Measurements from ENCODE around the gene AKTIP. TPM values are rescaled to one million over a fixed set of nuclear protein-coding genes. Genes with fewer than 3 reads are reported as not detected.
"Not testable (repeated sequence)": the region's sequence is repeated elsewhere in the genome, so short reads cannot be mapped to it uniquely, and the experiment has no call there.

AKTIP gene
- total RNA-seq, 2 experiments from 2014 or later: 24.4 to 24.7 TPM

GRCh38 chr16:53517851-53518250, 14.8 kb upstream of the AKTIP start:
- TF ChIP-seq CTCF (IDR thresholded peaks at IDR 0.05): no peak

GRCh38 chr16:53515811-53516210, 12.8 kb upstream of the AKTIP start:
- no peak for ATAC-seq
- TF ChIP-seq CTCF (IDR thresholded peaks at IDR 0.05): no peak
- no peak overlapping the region for H3K4me3 Mint-ChIP-seq
- peaks cover 1% of the 10 kb centered on the region for H3K9me3 Mint-ChIP-seq
- DNase-seq: no peak
- H3K36me3 Mint-ChIP-seq (ENCODE audit: low read depth): peaks cover 8% of the 10 kb centered on the region
- intact Hi-C loops (cut with micrococcal nuclease): loop anchor here (10.0 kb wide), 1 partner anchor 141 kb away; no protein-coding TSS in a partner anchor
- no peak overlapping the region for H3K27ac Mint-ChIP-seq
- POLR2A ChIA-PET: interaction anchor here (1.1 kb wide), 1 partner anchor 82 kb away, joined by 3 read pairs; the partner anchor contains the start of gene RBL2
- H3K27me3 Mint-ChIP-seq: peaks cover 4% of the 10 kb centered on the region
- CTCF ChIA-PET: interaction anchor here (1.1 to 1.8 kb wide), 2 partner anchors 12 to 27 kb away, joined by 4 to 5 read pairs; no protein-coding TSS in a partner anchor
- H3K4me1 Mint-ChIP-seq (ENCODE audit: low read depth): peaks cover 50% of the 10 kb centered on the region

More at GRCh38 chr16:53517851-53518250, 14.8 kb upstream of the AKTIP start:
- intact Hi-C loops (cut with micrococcal nuclease): loop anchor here (2.0 to 10.0 kb wide), 2 partner anchors 17 to 143 kb away; no protein-coding TSS in a partner anchor
- no peak for DNase-seq
- POLR2A ChIA-PET: interaction anchor here (2.2 kb wide), 1 partner anchor 17 kb away, joined by 6 read pairs; no protein-coding TSS in a partner anchor
- peaks cover 47% of the 10 kb centered on the region for H3K4me1 Mint-ChIP-seq (ENCODE audit: low read depth)
- CTCF ChIA-PET: interaction anchor here (0.7 to 2.5 kb wide), 4 partner anchors 14 to 32 kb away, joined by 3 to 10 read pairs (median 4); no protein-coding TSS in a partner anchor
- ATAC-seq: no peak
- peaks cover 8% of the 10 kb centered on the region for H3K36me3 Mint-ChIP-seq (ENCODE audit: low read depth)
- peaks cover 1% of the 10 kb centered on the region for H3K9me3 Mint-ChIP-seq
- H3K4me3 Mint-ChIP-seq: peak overlapping the region; percentile 70
- H3K27ac Mint-ChIP-seq: peak overlapping the region; percentile 3
- peaks cover 7% of the 10 kb centered on the region for H3K27me3 Mint-ChIP-seq

GRCh38 chr16:53515259-53515658, 12.2 kb upstream of the AKTIP start:
- H3K9me3 Mint-ChIP-seq: peaks cover 1% of the 10 kb centered on the region
- H3K36me3 Mint-ChIP-seq (ENCODE audit: low read depth): peaks cover 8% of the 10 kb centered on the region
- no peak for ATAC-seq
- ChIA-PET CTCF (interaction anchor here (1.8 kb wide), 1 partner anchor 11 kb away, joined by 5 read pairs; no protein-coding TSS in a partner anchor), POLR2A (no interaction called here)
- intact Hi-C loops (cut with micrococcal nuclease): loop anchor here (10.0 kb wide), 1 partner anchor 140 kb away; no protein-coding TSS in a partner anchor
- H3K4me3 Mint-ChIP-seq: no peak overlapping the region
- H3K27me3 Mint-ChIP-seq: peaks cover 2% of the 10 kb centered on the region
- peaks cover 55% of the 10 kb centered on the region for H3K4me1 Mint-ChIP-seq (ENCODE audit: low read depth)
- no peak for DNase-seq
- no peak overlapping the region for H3K27ac Mint-ChIP-seq
- no peak for TF ChIP-seq CTCF (IDR thresholded peaks at IDR 0.05)

- H3K27ac Mint-ChIP-seq; H3K27me3 Mint-ChIP-seq; H3K36me3 Mint-ChIP-seq (ENCODE audit: low read depth); ATAC-seq; POLR2A ChIA-PET; H3K9me3 Mint-ChIP-seq; DNase-seq; H3K4me3 Mint-ChIP-seq: not testable (repeated sequence)
- peaks cover 36% of the 10 kb centered on the region for H3K4me1 Mint-ChIP-seq (ENCODE audit: low read depth)
- intact Hi-C loops (cut with micrococcal nuclease): loop anchor here (10.0 kb wide), 1 partner anchor 138 kb away; no protein-coding TSS in a partner anchor
- CTCF ChIA-PET: interaction anchor here (1.4 to 1.5 kb wide), 2 partner anchors 9 to 14 kb away, joined by 3 to 5 read pairs; partner anchors contain the start of gene AKTIP
Measured at GRCh38 chr16:53512795-53513194, 9.8 kb upstream of the AKTIP start.

GRCh38 chr16:53511403-53512280, 8.6 kb upstream of the AKTIP start:
- no peak overlapping the region for H3K27ac Mint-ChIP-seq
- TF ChIP-seq CTCF (IDR thresholded peaks at IDR 0.05): no peak
- ChIA-PET CTCF (interaction anchor here (1.1 kb wide), 1 partner anchor 11 kb away, joined by 3 read pairs; no protein-coding TSS in a partner anchor), POLR2A (interaction anchor here (0.5 kb wide), 1 partner anchor 69 kb away, joined by 3 read pairs; no protein-coding TSS in a partner anchor)
- ATAC-seq: no peak
- H3K9me3 Mint-ChIP-seq: no peaks in the 10 kb centered on the region
- DNase-seq: no peak
- intact Hi-C loops (cut with micrococcal nuclease): loop anchor here (10.0 kb wide), 1 partner anchor 137 kb away; no protein-coding TSS in a partner anchor
- H3K36me3 Mint-ChIP-seq (ENCODE audit: low read depth): peaks cover 2% of the 10 kb centered on the region
- H3K27me3 Mint-ChIP-seq: no peaks in the 10 kb centered on the region
- H3K4me1 Mint-ChIP-seq (ENCODE audit: low read depth): peaks cover 27% of the 10 kb centered on the region
- H3K4me3 Mint-ChIP-seq: no peak overlapping the region
